ENCODE results near the gene TTC39A. TPM values are rescaled to one million over a fixed set of nuclear protein-coding genes. Genes with fewer than 3 reads are reported as not detected.

The TTC39A gene
- total RNA-seq, 1 experiment from 2014 or later: 8.3 TPM

GRCh38 chr1:51302746-51303145 is 27.6 kb downstream of the TTC39A start:
- TF ChIP-seq TCF7L2 (IDR thresholded peaks at IDR 0.05; ENCODE audit: low read depth, low read length) (no peak), CTCF (IDR thresholded peaks at IDR 0.05) (no peak), REST (IDR thresholded peaks at IDR 0.05; ENCODE audit: insufficient read depth in 1 of 2, low read depth in 2 of 2, low read length in 1 of 2) (no peak), POLR2AphosphoS5 (IDR thresholded peaks at IDR 0.05; ENCODE audit: low read depth, low read length) (no peak), SIN3A (IDR thresholded peaks at IDR 0.05; ENCODE audit: borderline replicate concordance, insufficient read depth, low read depth, low read length) (no peak)
- H3K4me3 ChIP-seq (ENCODE audit: low read depth in 2 of 2, low read length in 2 of 2): no peak overlapping the region
- H3K4me1 ChIP-seq (ENCODE audit: control insufficient read depth, insufficient read depth, low read length): peaks cover 4% of the 10 kb centered on the region; the same call in 1 of the 2 replicates
- H3K27me3 ChIP-seq (ENCODE audit: control insufficient read depth, insufficient read depth, low read length): no peaks in the 10 kb centered on the region
- intact Hi-C loops (cut with micrococcal nuclease; ENCODE audit: unreplicated experiment): no loop called here
- DNase-seq (ENCODE audit: low read depth, low spot score) (no peak), ATAC-seq (no peak; the same call in 1 of the 2 replicates)
- H3K9me3 ChIP-seq (ENCODE audit: control insufficient read depth, insufficient read depth, low read depth, low read length): no peaks in the 10 kb centered on the region
- POLR2A ChIA-PET: interaction anchor here (0.6 kb wide), 1 partner anchor 55 kb away, joined by 5 read pairs; no protein-coding TSS in a partner anchor
- no peaks in the 10 kb centered on the region for H3K36me3 ChIP-seq (ENCODE audit: control insufficient read depth, insufficient read depth, low read length)
- H3K27ac ChIP-seq (ENCODE audit: low read length): no peak overlapping the region
- BruUV-seq (replicated peaks): no TSS peak
- CTCF ChIA-PET: no interaction called here
- in situ Hi-C loops (cut with HindIII; ENCODE audit: low pct_unique_long_range_greater_than_20kb, low sequenced_read_pairs): no loop called here

- no peaks in the 10 kb centered on the region for H3K9me3 ChIP-seq (ENCODE audit: control insufficient read depth, insufficient read depth, low read depth, low read length)
- H3K36me3 ChIP-seq (ENCODE audit: control insufficient read depth, insufficient read depth, low read length): no peaks in the 10 kb centered on the region
- peaks cover 6% of the 10 kb centered on the region; the same call in 1 of the 2 replicates for H3K4me1 ChIP-seq (ENCODE audit: control insufficient read depth, insufficient read depth, low read length)
- intact Hi-C loops (cut with micrococcal nuclease; ENCODE audit: unreplicated experiment) (no loop called here), in situ Hi-C loops (cut with HindIII; ENCODE audit: low pct_unique_long_range_greater_than_20kb, low sequenced_read_pairs) (no loop called here)
- H3K27me3 ChIP-seq (ENCODE audit: control insufficient read depth, insufficient read depth, low read length): no peaks in the 10 kb centered on the region
- DNase-seq (ENCODE audit: low read depth, low spot score): no peak
- H3K27ac ChIP-seq (ENCODE audit: low read length): no peak overlapping the region
- POLR2A ChIA-PET: interaction anchor here (0.5 kb wide), 1 partner anchor 10 kb away, joined by 6 read pairs; no protein-coding TSS in a partner anchor
- TF ChIP-seq CTCF (IDR thresholded peaks at IDR 0.05) (no peak), SIN3A (IDR thresholded peaks at IDR 0.05; ENCODE audit: borderline replicate concordance, insufficient read depth, low read depth, low read length) (no peak), POLR2AphosphoS5 (IDR thresholded peaks at IDR 0.05; ENCODE audit: low read depth, low read length) (no peak), REST (IDR thresholded peaks at IDR 0.05; ENCODE audit: insufficient read depth in 1 of 2, low read depth in 2 of 2, low read length in 1 of 2) (no peak), TCF7L2 (IDR thresholded peaks at IDR 0.05; ENCODE audit: low read depth, low read length) (no peak)
- CTCF ChIA-PET: no interaction called here
- H3K4me3 ChIP-seq (ENCODE audit: low read depth in 2 of 2, low read length in 2 of 2): no peak overlapping the region
- ATAC-seq: no peak
- no TSS peak for BruUV-seq (replicated peaks)
These were observed 28.1 kb downstream of the TTC39A start for GRCh38 chr1:51302270-51302669.

All from Panc1 (cell line).